Testis (tissue), 2 donors: ENCODE results near the gene TRNAU1AP.

Experiments
- CTCF ChIP-seq, 3 experiments: fragments of 450-650 bp in 2 of 3; fragments of 200-600 bp in 1 of 3; sonication (generic) in 1 of 3; IDR thresholded peaks; one replicate each; pipeline ENCODE4 v1.5.1; 2016 to 2019; ENCODE audit warnings: antibody characterized with exemption in 3 of 3, mild to moderate bottlenecking in 2 of 3, moderate library complexity in 1 of 3
- POLR2A ChIP-seq: fragments of 450-650 bp; IDR thresholded peaks from one replicate; pipeline ENCODE4 v1.6.1; 2017; ENCODE audit warnings: antibody characterized with exemption, mild to moderate bottlenecking, moderate library complexity

GRCh38 chr1:28507247-28507645 lies 45.6 kb upstream of the TRNAU1AP start:
- TF ChIP-seq CTCF (IDR thresholded peaks at IDR 0.05) (no peak), POLR2A (no peak)
